HG03280 (cell line): Measurements from ENCODE around the gene PVALEF.

Experiments
- ATAC-seq: cut with Tn5 transposase; IDR thresholded peaks from one replicate; pipeline ENCODE4 v1.9.1; 2021; ENCODE audit warnings: mild to moderate bottlenecking, moderate library complexity; ENCODE audit not compliant: unreplicated experiment

Gene PVALEF

DNA sequence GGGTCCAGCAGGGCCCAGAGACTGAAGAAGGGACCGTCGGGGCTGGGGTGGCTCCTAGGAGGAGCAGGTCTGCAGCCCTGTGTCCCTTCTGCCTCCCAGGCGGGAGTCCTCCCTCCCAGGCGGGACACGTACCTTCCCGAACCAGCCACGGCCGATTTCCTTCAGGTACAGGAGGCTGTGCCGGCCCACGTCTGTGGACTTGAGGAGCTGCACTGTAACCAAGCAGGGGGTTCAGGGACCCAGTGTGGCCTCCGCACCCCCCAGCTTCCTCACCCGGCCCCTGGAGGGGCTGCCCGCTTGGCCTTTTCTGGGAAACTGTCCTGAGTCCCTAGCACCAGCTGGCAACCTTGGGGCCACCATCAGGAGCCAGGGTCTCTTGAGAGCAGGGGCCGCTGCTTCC is 37.0 kb upstream of the PVALEF start:
- no peak for ATAC-seq

DNA sequence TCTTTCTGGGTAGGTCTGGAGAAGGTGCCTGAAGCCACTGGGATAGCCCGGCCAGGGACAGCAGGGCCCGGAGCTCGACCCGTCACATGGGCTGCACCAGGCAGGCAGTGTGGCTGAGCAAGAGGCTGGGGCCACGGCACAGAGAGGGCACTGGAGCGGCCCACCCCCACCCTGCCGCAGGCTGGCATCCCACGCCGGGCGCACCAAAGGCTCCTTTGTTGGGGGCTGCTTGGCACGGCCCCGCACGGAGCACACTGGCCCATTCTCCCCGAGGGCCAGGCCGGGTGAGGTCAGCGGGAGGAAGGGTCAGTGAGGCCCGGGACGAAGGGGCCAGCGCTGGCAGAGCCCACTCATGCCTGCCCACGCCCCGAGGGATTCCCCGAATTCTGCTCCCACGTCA is 36.5 kb upstream of the PVALEF start:
- no peak for ATAC-seq

DNA sequence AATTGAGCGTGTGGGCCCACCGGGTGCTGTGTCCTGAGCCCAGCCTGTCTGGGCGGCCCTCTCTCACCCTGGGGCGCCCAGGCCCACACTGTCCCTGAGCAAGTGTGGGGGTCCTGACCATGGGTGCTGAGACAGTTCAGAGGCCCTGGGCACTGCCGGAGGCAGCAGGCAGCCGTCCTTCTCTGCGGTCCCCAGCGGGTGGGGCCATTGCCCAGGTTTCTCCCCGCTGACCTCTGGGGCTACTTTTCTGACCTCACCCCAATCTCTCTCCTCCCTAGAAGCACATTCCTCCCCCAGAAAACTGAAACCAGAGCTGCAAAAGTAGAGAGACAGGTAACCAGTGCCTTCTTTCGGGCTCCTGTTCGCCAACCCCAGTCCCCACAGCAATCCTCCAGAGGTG is 36.0 kb upstream of the PVALEF start:
- no peak for ATAC-seq

- no peak for ATAC-seq
Observed at GRCh38 chr17:81129711-81130367, 35.5 kb upstream of the PVALEF start.

DNA sequence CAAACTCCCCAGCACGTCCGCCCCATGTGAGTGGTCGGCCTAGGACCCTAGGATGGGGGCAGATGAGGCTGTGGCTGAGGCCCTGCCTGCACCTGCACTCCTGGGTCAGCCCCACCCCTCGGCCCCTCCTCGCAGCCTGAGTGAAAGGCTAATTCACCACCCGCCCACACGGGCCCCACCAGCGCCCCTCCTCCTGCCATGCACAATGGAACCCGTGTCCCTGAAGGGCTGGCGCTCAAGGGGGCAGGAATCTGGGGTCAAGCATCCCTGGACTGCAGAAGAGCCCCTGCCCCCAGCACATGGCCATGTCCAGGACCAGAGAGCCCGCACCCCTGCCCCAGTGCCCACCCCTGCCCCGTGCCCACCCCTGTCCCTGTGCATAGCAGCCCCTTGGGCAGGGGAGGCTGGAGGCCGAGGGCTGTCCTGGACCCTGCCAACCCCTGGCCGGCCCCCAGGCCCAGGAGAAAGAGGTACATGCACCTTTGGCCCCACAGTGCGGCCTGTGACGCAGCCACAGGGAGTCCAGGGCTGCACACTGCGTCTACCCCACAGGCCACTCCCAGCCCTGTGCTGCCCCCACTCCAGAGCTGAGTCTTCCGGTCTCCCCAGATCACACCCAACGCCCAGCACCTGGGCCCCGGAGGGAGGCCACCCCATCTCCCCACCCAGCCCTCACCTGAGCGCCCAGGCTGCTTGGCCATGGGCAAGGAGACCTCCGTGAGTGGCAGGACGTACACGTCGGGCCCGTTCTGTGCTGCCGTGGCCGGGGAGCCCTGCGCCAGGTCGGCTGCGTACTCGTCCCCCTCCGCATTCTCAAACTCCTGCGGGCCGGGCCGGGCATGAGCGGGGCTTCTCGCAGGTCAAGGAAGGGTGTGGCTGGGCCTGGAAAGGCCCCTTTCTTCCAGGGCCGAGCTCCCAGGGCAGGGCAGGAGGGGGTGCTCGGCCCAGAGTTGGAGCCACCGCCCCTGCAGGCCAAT is 34.6 kb upstream of the PVALEF start:
- no peak for ATAC-seq

DNA sequence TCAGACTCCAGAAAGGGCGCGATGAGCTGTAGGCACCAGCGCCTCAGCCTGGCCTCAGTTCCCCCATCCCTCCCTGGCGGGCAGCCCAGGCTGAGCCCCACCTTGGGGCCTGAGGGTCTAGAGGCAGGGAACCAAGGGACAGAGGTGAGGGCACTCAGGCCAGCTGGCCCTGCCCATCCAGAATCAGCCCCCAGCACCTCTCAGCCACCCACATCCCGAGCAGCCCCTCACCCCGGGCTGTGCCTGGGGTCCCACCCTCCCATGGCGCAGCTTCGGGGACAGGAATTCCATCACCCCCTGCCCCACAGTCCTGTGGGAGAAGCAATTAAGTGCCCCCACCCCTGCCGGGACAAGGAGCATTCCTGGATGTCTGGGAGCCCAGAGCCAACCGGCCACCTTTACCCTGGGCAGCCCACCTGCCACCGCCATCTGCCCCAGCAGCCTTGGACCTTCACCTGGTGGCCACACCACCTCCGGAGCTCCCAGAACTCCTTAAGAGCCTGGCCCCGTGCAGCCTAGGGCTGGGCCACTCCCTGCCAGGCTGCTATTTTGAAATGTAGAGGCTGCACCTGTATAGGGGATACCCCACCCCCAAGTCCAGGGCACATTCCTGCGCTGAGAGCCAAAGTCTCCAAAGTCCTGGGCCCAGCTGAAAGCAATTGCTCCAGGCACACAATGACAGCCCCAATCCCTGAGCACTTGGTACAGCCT is 33.7 kb upstream of the PVALEF start:
- no peak for ATAC-seq

- ATAC-seq: no peak
Observed at GRCh38 chr17:81132197-81132540, 33.1 kb upstream of the PVALEF start.

DNA sequence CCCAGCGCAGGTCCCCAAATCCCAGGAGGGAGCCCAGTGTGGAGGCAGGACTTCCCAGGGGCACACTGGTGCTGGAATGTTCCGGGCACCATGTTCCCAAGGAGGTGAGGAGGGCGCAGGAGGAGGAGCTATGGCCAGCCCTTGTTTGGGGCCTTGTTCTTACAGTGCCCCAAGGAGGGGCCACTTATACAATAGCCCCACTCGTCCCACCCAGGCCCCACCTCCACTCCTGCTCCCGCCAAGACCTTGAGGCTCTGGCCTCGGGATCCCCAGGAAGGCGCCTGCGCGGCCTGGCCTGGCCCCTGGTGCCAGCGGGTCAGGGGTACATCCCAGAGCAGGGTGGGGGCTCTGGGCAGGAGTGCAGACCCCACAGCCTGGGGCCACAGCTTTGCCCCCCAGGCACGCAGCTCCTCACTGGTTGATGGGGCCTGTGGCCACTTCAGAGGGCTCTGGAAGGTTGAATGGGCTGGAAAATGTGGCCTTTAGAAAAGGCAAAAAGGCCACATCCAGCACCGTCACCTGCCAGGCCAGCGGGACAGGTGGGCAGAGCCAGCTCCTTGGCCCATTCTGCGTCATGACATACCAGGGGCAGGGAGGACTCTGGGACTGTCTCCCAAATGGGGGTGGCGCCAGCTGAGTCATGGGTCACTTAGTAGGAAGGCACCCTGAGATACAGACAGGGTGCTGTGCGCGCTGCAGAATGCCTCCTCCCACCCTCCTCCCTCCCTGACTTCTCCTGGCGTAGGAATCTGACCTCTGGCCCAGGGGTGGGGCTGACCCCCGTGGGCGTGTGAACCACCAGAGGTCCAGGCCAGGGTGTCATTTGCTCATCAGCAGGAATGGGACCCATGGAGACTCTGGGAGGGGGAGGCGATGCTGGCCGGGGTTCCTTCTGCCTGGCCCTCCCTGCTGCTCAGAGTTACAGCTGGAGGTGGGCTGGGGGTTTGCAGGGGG is 32.3 kb upstream of the PVALEF start:
- no peak for ATAC-seq

DNA sequence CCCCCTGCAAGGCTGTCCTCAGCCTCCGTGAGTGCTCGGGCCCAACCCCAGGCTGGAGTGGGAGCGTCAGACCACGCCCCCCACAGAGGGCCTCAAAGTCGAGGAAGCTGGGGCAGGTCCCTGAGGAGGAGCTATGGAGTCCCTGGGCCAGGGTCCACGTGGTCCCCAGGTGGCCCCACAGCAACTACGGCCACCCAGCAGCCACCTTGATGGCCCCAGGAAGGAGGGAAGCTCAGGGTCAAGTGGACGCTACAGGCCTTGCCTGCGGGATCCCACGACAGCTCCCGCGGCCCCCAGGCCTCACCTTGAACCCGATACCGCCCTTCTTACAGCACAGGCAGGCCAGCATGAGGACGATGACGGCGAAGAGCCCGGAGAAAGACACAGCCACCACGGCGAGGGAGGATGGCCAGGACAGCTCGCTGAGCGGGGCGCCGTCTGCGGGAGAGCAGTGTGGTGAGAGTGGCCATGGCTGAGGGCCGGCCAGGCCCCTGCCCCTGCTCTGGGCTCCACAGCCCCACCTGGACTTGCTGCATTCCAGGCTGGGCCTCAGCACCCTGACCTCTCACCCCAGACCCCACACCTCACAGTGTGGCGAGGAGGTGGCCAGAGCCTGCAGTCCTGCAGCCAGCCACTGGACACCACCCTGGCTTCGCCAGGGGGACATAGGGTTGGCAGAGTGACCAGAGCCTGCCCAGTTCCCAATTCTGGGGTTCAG is 31.1 kb upstream of the PVALEF start:
- no peak for ATAC-seq

DNA sequence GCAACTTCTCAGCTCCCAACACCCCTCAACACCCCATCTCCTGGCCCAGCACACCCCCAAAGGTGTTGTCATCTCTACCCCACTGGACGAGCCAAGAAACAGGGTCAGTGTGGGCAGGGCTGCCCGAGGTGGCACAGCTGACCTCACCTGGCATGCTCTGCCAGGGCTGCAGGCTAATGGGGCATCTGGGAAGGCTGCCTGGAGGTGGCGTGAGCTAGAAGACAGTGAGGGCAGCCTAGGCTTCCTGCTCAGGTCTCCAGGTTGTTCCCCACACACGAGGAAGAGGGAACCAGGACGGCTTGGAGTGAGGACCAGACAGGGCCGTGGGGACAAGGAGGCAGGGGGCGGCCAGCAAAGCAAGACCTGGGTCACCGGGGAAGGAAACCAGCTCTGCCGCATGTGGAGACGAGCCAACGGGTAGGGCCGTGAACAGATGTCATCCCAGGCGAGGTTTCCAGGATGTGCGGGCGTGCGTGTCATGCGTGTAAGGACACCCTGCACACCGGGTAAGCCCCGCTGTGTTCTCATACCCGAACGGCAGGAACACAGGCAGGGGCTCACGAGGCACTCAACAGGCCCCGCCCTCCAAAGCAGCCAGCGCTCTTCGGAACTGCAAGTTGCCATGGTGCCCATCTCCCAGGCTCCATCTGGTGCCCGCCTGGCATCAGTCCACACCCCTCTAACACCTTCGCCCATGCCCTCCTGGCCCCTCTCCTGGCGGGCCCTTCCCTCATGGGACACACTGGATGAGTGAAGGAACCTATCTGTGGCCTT is 29.6 kb upstream of the PVALEF start:
- ATAC-seq: no peak

- no peak for ATAC-seq
Observed at GRCh38 chr17:81136366-81136765, 28.9 kb upstream of the PVALEF start.

DNA sequence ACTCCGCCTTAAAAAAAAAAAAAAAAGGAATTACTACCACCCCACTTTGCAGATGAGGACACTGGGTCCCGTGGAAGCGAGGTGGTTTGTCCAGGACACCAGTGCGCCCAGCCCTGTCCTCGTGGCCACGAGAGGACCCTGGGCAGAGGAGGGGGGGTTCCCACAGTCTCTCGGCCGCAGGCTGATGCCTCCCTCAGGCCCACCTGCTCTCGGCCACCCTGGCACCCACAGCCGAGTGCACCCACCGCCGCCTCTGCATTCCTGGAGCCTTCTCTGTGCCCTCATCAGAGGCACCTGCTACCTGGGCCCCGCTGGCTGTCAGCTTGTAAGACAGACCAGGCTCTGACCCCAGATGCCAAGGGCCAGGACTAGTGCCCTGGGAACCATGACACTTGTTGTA is 28.1 kb upstream of the PVALEF start:
- no peak for ATAC-seq

DNA sequence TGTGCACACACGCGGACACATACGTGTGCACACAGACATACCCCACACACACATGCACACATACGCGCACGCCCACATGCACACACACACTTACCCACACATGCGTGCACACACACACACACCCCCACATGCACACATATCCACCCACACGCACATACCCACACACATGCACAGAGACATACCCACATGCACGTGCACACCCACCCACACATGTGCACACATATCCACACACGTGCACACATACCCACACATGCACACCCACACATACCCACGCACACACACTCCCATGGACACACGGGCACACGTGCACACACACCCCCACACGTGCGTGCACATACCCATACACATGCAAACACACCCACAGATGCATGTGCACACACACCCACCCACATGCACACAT is 27.2 kb upstream of the PVALEF start:
- ATAC-seq: no peak

DNA sequence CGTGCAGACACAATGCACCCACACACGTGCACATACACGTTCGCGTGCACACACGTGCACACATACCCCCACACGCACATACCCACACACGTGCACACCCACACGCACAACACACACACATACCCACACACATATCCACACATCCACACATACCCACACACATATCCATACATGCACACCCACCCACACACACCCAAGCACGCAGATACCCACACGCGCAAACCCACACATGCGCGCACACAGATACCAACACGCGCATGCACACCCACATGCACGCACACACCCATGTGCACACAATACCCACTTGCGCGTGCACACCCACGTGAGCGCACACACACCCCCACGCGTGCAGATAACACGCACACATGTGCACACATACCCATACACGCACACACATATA is 26.8 kb upstream of the PVALEF start:
- ATAC-seq: no peak

- ATAC-seq: no peak
Observed at GRCh38 chr17:81139428-81139827, 25.9 kb upstream of the PVALEF start.

DNA sequence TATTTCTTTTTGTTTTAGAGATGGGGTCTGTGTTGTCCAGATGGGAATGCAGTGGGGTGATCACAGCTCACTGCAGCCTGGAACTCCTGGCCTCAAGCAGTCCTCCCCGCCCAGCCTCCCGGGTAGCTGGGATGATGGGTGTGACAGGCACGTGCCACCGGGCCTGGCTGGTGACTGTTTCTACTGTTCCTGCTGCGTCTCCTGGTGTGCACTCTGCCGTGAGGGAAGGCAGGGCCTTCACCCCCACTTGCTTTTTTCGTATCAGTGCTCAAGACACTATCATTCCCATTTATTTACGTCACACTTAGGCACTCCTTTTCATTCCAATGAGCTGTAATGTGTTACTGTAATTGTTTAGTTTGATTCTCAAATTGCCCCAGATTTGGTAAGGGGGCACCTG is 25.3 kb upstream of the PVALEF start:
- no peak for ATAC-seq

- no peak for ATAC-seq
Observed at GRCh38 chr17:81140695-81141094, 24.6 kb upstream of the PVALEF start.

- ATAC-seq: no peak
Observed at GRCh38 chr17:81142301-81143199, 22.8 kb upstream of the PVALEF start.
